ENCODE data around the gene HEXD. TPM values are rescaled to one million over a fixed set of nuclear protein-coding genes. Genes with fewer than 3 reads are reported as not detected.
"Not testable (repeated sequence)": the region's sequence is repeated elsewhere in the genome, so short reads cannot be mapped to it uniquely, and the experiment has no call there.

HEXD gene
- total RNA-seq, 1 experiment from 2014 or later = 21.7 TPM

DNA sequence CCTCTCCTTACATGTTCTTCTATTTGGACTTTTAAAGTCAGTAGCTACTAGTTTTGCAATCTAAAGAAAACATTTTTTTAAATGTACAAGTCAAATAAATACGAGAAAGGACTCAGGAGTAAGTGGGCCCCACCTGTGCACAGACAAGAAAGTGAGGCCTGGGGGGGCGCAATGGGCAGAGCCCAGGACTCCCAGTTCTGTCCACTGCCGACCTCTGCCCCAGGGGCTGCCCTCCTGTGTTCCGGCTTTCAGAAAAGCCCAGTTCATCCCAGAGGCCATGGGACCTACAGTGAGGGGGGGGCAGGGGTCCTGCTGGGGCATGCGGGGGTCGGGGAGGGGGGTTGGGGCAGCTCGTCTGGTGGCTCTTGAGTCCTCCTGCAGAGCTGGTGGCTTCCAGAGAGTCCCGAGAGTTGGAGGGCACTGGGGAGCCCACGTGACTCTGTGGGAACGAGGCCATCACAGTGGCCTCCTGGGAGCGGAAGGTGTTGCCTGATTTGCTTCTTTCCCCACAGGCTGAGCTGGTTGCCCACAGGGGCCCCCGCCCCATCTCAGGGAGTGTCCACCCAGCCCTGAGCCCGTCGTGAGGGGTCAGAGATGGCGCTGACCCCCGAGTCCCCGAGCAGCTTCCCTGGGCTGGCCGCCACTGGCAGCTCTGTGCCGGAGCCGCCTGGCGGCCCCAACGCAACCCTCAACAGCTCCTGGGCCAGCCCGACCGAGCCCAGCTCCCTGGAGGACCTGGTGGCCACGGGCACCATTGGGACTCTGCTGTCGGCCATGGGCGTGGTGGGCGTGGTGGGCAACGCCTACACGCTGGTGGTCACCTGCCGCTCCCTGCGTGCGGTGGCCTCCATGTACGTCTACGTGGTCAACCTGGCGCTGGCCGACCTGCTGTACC is 44.2 kb upstream of the HEXD start:
- DNase-seq = no peak

DNA sequence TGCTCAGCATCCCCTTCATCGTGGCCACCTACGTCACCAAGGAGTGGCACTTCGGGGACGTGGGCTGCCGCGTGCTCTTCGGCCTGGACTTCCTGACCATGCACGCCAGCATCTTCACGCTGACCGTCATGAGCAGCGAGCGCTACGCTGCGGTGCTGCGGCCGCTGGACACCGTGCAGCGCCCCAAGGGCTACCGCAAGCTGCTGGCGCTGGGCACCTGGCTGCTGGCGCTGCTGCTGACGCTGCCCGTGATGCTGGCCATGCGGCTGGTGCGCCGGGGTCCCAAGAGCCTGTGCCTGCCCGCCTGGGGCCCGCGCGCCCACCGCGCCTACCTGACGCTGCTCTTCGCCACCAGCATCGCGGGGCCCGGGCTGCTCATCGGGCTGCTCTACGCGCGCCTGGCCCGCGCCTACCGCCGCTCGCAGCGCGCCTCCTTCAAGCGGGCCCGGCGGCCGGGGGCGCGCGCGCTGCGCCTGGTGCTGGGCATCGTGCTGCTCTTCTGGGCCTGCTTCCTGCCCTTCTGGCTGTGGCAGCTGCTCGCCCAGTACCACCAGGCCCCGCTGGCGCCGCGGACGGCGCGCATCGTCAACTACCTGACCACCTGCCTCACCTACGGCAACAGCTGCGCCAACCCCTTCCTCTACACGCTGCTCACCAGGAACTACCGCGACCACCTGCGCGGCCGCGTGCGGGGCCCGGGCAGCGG is 43.4 kb upstream of the HEXD start:
- no peak overlapping the region for H3K4me2 ChIP-seq (ENCODE audit: low read depth, low read length, poor library complexity, severe bottlenecking)

More for the DNA sequence above, 44.2 kb upstream of the HEXD start:
- Histone ChIP-seq H3K4me2 (ENCODE audit: low read depth, low read length, poor library complexity, severe bottlenecking) (no peak overlapping the region), H3K9me2 (replicated peaks; ENCODE audit: insufficient read depth, low read length) (no peaks in the 10 kb centered on the region), H3K4me3 (ENCODE audit: low read length) (no peak overlapping the region), H4K20me1 (ENCODE audit: insufficient read depth, low read depth, low read length) (no peaks in the 10 kb centered on the region), H3K27me3 (ENCODE audit: low read length) (no peaks in the 10 kb centered on the region), H3K79me2 (ENCODE audit: low read length) (no peaks in the 10 kb centered on the region), H3K4me1 (ENCODE audit: low read length) (no peaks in the 10 kb centered on the region), H2AFZ (ENCODE audit: low read length) (no peak overlapping the region), H3K9ac (ENCODE audit: low read length) (no peak overlapping the region), H3K9me3 (ENCODE audit: low read length) (no peaks in the 10 kb centered on the region), H3K36me3 (ENCODE audit: insufficient read depth, low read length) (no peaks in the 10 kb centered on the region), H3K27ac (ENCODE audit: low read length) (no peak overlapping the region)

DNA sequence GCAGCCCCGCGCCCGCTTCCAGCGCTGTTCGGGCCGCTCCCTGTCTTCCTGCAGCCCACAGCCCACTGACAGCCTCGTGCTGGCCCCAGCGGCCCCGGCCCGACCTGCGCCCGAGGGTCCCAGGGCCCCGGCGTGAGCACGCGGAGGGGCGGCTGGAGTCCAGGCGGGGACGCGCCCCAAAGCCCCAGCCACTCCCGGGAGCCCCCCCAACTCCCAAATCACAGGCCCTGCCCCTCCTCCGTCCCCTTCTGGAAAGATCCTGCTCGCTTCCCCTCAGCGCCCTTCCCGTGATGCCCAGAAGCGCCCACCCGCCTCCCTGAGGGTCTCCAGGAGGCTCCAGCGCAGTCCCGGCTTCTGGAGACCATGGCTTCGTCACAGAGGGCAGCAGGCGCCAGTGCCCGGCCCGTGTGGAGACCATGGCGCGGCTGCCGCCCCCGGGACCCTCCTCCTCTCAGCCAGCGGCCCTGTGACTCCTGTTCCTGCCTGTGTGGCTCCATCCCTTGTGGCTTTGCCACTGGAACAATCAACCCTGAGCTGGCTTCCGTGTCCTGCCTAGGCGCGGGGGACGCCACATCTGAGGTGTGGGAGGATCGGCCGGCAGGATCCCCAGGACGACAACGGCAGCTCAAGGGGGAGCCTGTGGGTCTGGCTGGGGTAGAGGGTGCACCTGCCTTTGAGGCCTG is 42.6 kb upstream of the HEXD start:
- Histone ChIP-seq H3K27ac (ENCODE audit: low read length) (no peak overlapping the region), H3K4me2 (ENCODE audit: low read depth, low read length, poor library complexity, severe bottlenecking) (no peak overlapping the region), H4K20me1 (ENCODE audit: insufficient read depth, low read depth, low read length) (no peaks in the 10 kb centered on the region), H3K27me3 (ENCODE audit: low read length) (no peaks in the 10 kb centered on the region), H3K4me1 (ENCODE audit: low read length) (no peaks in the 10 kb centered on the region), H3K79me2 (ENCODE audit: low read length) (no peaks in the 10 kb centered on the region), H2AFZ (ENCODE audit: low read length) (no peak overlapping the region), H3K9me3 (ENCODE audit: low read length) (no peaks in the 10 kb centered on the region), H3K9me2 (replicated peaks; ENCODE audit: insufficient read depth, low read length) (no peaks in the 10 kb centered on the region), H3K4me3 (ENCODE audit: low read length) (no peak overlapping the region), H3K36me3 (ENCODE audit: insufficient read depth, low read length) (no peaks in the 10 kb centered on the region), H3K9ac (ENCODE audit: low read length) (no peak overlapping the region)
- no peak for DNase-seq

More for the DNA sequence above, 43.4 kb upstream of the HEXD start:
- Histone ChIP-seq H2AFZ (ENCODE audit: low read length) (no peak overlapping the region), H4K20me1 (ENCODE audit: insufficient read depth, low read depth, low read length) (no peaks in the 10 kb centered on the region), H3K9me2 (replicated peaks; ENCODE audit: insufficient read depth, low read length) (no peaks in the 10 kb centered on the region), H3K9ac (ENCODE audit: low read length) (no peak overlapping the region), H3K4me1 (ENCODE audit: low read length) (no peaks in the 10 kb centered on the region), H3K9me3 (ENCODE audit: low read length) (no peaks in the 10 kb centered on the region), H3K79me2 (ENCODE audit: low read length) (no peaks in the 10 kb centered on the region), H3K36me3 (ENCODE audit: insufficient read depth, low read length) (no peaks in the 10 kb centered on the region), H3K27ac (ENCODE audit: low read length) (no peak overlapping the region), H3K27me3 (ENCODE audit: low read length) (no peaks in the 10 kb centered on the region), H3K4me3 (ENCODE audit: low read length) (no peak overlapping the region)
- no peak for DNase-seq

- Histone ChIP-seq H3K36me3 (ENCODE audit: insufficient read depth, low read length) (no peaks in the 10 kb centered on the region), H3K9me2 (replicated peaks; ENCODE audit: insufficient read depth, low read length) (no peaks in the 10 kb centered on the region), H3K4me1 (ENCODE audit: low read length) (no peaks in the 10 kb centered on the region), H3K79me2 (ENCODE audit: low read length) (no peaks in the 10 kb centered on the region), H3K27ac (ENCODE audit: low read length) (no peak overlapping the region), H3K4me3 (ENCODE audit: low read length) (no peak overlapping the region), H2AFZ (ENCODE audit: low read length) (no peak overlapping the region), H3K27me3 (ENCODE audit: low read length) (no peaks in the 10 kb centered on the region), H3K9ac (ENCODE audit: low read length) (no peak overlapping the region), H3K9me3 (ENCODE audit: low read length) (no peaks in the 10 kb centered on the region), H4K20me1 (ENCODE audit: insufficient read depth, low read depth, low read length) (no peaks in the 10 kb centered on the region), H3K4me2 (ENCODE audit: low read depth, low read length, poor library complexity, severe bottlenecking) (no peak overlapping the region)
- DNase-seq = no peak
Measured at GRCh38 chr17:82376042-82376730, 42.0 kb upstream of the HEXD start.

DNA sequence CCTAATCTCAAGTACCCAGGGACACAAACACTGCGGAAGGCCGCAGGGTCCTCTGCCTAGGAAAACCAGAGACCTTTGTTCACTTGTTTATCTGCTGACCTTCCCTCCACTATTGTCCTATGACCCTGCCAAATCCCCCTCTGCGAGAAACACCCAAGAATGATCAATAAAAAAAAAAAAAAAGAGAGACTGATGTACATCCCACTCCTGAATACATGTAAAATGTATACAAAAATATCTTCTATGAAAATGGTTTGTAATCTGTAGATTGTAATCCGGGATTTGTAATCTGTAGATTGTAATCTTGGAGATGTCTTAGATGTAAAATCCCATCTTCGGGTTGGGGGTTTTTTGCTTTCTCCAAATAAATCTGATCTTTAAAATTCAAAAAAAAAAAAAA is 40.9 kb upstream of the HEXD start:
- not testable (repeated sequence) for H3K27ac ChIP-seq (ENCODE audit: low read length); H3K27me3 ChIP-seq (ENCODE audit: low read length); H3K4me1 ChIP-seq (ENCODE audit: low read length); H3K9me3 ChIP-seq (ENCODE audit: low read length); H3K36me3 ChIP-seq (ENCODE audit: insufficient read depth, low read length); DNase-seq; H4K20me1 ChIP-seq (ENCODE audit: insufficient read depth, low read depth, low read length); H3K79me2 ChIP-seq (ENCODE audit: low read length); H3K4me3 ChIP-seq (ENCODE audit: low read length); H2AFZ ChIP-seq (ENCODE audit: low read length); H3K9me2 ChIP-seq (replicated peaks; ENCODE audit: insufficient read depth, low read length); H3K9ac ChIP-seq (ENCODE audit: low read length); H3K4me2 ChIP-seq (ENCODE audit: low read depth, low read length, poor library complexity, severe bottlenecking)

GRCh38 chr17:82377924-82378740 is 40.0 kb upstream of the HEXD start:
- Histone ChIP-seq H3K4me1 (ENCODE audit: low read length) (no peaks in the 10 kb centered on the region), H3K27me3 (ENCODE audit: low read length) (no peaks in the 10 kb centered on the region), H3K9ac (ENCODE audit: low read length) (no peak overlapping the region), H3K9me2 (replicated peaks; ENCODE audit: insufficient read depth, low read length) (no peaks in the 10 kb centered on the region), H4K20me1 (ENCODE audit: insufficient read depth, low read depth, low read length) (no peaks in the 10 kb centered on the region), H3K4me3 (ENCODE audit: low read length) (no peak overlapping the region), H3K4me2 (ENCODE audit: low read depth, low read length, poor library complexity, severe bottlenecking) (no peak overlapping the region), H3K9me3 (ENCODE audit: low read length) (no peaks in the 10 kb centered on the region), H3K36me3 (ENCODE audit: insufficient read depth, low read length) (no peaks in the 10 kb centered on the region), H3K27ac (ENCODE audit: low read length) (no peak overlapping the region), H2AFZ (ENCODE audit: low read length) (no peak overlapping the region), H3K79me2 (ENCODE audit: low read length) (no peaks in the 10 kb centered on the region)
- no peak for DNase-seq

DNA sequence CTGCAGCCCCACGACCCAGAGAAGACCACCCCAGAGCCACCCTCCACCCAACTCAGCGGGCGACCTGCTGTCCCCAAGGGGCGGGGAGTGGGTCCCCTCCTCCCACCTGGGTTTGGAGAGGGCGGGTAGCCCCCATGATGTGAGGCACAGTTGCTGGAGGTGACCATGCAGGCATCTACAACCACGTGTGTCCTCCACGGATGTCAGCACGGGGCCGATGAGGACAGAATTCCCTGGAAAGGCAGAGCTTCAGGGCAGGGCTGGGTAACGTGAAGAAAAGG is 39.5 kb upstream of the HEXD start:
- no peak overlapping the region for H2AFZ ChIP-seq (ENCODE audit: low read length)
- H3K9me2 ChIP-seq (replicated peaks; ENCODE audit: insufficient read depth, low read length) = no peaks in the 10 kb centered on the region
- H3K79me2 ChIP-seq (ENCODE audit: low read length) = no peaks in the 10 kb centered on the region
- H3K4me1 ChIP-seq (ENCODE audit: low read length) = no peaks in the 10 kb centered on the region
- H3K4me3 ChIP-seq (ENCODE audit: low read length) = no peak overlapping the region
- no peak overlapping the region for H3K9ac ChIP-seq (ENCODE audit: low read length)
- no peaks in the 10 kb centered on the region for H3K27me3 ChIP-seq (ENCODE audit: low read length)
- H3K9me3 ChIP-seq (ENCODE audit: low read length) = no peaks in the 10 kb centered on the region
- H4K20me1 ChIP-seq (ENCODE audit: insufficient read depth, low read depth, low read length) = no peaks in the 10 kb centered on the region
- no peak overlapping the region for H3K27ac ChIP-seq (ENCODE audit: low read length)
- no peak for DNase-seq
- no peaks in the 10 kb centered on the region for H3K36me3 ChIP-seq (ENCODE audit: insufficient read depth, low read length)
- H3K4me2 ChIP-seq (ENCODE audit: low read depth, low read length, poor library complexity, severe bottlenecking) = no peak overlapping the region

All from Karpas-422 (cell line).